ENCODE measurements around the gene KCNJ15.

Gene KCNJ15

DNA sequence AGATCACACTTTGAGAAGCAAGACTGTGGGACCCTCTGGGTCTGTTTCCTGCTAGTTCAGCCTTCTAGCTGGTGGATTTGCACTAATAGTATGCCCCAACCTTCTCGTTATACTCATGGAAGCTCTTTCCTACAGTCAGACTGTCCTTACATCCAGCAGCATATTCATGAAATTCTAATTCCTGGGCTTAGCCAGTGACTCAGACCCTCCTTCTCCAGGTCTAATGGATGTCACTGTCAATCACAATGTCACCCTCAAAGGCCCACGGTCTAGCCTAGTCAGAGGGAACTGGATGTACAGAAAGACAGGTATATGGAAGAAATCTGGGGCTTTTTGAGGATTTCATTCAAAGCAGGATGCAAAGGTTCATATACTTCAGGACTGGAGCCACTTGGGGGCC lies 72.4 kb downstream of the KCNJ15 start:
- DNase-seq, result no peak

DNA sequence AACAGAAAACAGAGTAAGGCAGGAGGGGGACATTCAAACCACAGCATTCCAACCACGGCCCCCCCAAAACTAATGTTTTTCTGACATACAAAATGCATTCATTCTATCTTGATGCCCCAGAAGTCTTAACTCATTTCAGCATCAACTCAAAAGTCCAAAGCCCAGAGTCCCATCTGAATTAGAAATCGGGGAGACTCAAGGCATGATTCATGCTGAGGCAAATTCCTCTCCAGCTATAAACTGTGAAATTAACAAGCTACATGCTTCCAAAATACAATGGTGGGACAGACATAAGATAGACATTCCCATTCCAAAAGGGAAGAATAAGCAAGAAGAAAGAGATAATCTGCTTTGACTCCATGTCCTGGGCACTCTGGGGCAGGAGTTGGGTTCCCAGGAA lies 73.9 kb downstream of the KCNJ15 start:
- DNase-seq, result no peak

DNA sequence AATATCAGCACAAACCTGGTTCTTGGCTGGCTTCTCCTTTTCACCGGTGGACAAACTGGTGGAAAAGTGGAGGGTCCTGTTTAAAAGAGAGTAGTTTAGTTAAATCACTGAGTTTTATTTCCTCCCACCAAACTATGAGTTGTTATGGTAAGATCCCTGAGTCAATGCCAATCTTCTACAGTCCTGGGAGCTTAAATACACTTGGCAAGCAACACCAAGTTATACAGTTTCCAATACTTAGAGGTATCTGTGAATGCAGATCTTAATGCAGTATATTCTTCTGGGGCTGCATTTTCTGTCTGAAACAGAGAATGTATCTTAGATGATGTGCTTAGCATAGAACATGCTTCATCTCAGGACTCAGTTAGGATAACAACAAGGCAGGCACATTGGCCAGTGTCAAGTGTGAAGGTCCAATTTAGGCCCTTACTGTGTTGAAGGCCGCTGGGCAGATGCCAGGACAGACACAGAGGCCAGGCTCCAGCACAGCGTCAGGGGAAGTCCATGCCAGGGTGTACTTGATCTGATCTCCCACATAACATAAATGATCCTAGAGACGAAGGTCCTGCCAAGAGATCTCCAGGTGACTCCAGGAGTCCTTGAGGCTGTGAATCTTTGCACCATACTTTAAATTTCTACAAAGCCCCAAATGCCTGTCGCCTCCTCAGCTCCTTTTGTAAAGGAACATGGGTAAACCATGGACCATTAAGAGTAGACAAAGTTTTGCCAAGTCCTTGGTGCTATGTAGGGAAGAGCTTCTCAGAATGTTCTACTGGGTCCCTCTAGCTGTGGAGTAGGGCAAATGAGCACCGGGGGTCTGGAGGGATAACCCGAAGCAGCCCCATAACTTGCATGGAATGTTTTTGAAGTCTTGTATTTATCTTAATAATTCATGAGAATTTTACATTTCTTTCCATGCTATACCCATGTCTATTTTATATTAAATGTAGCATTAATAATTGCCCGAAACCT lies 76.8 kb downstream of the KCNJ15 start:
- DNase-seq, result no peak

DNA sequence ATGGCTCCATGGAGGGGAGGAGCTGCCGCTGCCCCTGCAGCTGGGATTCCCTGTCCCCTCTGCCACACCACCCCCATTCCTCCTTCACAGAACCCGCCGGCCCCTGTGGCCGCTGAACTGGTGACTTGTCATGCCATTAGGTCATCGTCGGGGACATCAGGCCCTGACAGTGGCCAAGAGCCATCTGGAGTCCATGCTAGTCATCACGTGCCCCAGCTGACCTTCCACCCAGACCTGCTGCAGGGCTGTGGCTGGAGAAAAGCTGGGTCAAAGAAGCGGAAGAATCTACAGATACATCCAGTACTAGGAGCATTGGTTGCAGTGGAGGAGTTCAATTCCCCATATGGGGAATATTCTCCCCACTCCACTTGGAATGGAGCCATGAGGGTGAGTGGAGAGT lies 78.1 kb downstream of the KCNJ15 start:
- DNase-seq, result no peak

DNA sequence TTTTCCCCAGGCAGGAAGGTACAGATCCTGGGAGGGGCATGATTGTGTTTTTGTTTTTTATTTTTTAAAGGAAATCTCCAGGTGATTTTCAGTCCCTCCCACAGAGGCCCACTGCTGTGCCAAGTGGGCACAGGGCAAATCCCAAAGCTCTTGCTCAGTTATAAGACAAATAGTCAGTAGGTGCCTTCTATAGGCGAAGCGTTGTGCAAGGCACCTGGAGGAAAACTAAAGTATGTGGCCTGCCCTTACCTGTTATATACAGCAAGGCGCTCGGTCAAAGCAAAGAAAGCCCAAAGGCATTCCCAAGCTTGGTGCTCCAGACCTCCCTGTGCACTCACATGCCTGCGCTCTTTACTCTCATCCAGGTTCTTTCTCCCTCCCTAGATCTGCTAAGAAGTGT lies 81.0 kb downstream of the KCNJ15 start:
- DNase-seq, result no peak

DNA sequence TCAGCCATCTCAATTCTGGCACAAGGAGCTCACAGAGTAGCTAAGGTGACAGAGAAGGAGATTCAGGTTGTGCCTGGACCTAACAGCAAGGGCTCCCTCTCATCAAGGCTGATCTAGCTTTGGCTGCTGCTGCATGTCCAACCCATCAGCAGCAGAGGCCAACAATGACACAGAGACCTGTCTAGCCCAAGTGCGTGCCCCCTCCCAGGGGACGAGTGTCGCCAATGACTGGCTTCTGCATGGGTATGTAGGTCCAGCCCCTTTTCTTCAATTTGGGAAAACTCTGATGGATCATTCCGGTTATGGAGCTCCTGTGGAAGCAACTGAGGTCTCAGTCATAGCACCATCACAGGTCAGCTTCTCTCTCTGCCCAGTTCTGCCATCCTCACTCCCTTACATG lies 83.3 kb downstream of the KCNJ15 start:
- DNase-seq, result no peak

DNA sequence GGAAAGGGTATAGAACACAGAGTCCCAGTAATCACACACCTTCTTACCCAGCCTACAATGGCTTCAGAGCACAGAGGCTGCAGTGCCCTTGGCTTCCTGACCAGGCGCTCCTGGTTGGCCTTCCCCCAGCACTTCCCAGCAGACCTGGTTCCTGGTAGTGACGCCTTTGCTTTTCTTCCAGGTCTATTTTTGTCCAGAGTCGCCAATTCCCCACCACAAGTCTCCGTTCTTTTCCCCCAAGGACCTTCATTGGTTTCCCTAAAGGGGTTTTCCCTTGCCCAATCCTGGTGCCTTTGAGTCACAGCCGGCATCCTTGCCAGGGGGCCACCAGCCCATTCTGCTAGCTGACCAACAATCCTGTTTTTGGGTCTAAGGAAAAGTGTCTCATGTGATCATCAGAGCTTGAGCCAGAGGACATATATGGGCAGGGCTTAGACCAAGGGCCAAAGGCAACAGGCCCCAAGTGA lies 84.8 kb downstream of the KCNJ15 start:
- no peak for DNase-seq

DNA sequence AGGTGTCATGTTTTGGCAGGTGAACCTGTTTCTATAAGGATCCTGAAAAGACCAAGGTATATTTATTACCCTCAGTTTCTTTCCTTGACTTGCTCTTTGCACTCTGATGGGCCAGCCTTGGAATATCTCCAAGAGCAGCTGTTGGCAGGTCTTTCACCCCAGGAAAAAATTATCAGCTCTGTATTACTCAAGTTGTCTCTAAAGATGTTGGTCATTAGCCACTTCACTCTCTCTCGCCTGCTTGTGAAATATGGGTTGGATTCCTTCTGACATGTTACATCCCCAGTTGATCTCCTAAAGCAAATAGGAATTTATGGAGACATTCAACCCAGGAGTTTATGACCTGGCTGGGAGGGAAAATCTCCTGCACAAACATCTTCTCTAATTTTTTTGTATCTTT lies 85.9 kb downstream of the KCNJ15 start:
- no peak for DNase-seq

DNA sequence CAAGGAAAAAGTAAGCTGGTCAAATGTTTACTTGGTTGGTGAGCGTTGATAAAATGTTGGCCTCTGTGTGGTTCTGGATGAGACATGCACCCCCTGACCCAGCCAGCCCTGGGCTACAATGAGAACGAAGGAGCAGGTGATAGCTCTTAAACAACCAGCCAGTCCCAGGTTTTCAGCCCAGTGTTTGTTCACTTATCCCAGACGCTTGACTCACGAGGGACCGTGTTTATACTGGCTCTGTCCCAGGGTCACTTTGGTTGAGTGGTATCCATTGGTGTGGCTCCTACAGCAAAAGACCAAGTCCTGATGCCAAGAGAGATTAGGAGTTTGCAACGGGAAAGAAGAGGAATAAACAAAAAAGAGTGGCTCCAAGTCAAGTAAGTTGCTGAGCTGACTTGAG lies 86.9 kb downstream of the KCNJ15 start:
- no peak for DNase-seq

DNA sequence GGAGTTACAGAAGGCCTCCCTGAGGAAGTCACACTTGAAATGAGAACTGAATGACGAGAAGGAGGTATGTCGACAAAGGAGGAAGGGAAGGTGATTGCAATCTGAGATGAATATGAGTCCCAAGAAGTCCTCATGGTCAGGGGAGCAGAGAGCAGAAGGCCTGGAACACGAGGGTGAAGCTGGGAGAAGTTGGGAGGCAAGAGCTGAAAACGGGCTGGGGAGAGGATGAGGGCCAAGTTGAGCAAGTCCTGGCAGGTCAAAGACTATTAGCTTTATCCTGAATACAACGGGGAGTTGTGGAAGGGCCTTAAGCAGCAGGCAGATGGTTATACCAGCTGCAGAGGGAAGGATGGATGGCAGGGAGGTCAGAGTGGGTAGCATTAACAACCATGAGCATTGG lies 89.5 kb downstream of the KCNJ15 start:
- DNase-seq, result no peak

DNA sequence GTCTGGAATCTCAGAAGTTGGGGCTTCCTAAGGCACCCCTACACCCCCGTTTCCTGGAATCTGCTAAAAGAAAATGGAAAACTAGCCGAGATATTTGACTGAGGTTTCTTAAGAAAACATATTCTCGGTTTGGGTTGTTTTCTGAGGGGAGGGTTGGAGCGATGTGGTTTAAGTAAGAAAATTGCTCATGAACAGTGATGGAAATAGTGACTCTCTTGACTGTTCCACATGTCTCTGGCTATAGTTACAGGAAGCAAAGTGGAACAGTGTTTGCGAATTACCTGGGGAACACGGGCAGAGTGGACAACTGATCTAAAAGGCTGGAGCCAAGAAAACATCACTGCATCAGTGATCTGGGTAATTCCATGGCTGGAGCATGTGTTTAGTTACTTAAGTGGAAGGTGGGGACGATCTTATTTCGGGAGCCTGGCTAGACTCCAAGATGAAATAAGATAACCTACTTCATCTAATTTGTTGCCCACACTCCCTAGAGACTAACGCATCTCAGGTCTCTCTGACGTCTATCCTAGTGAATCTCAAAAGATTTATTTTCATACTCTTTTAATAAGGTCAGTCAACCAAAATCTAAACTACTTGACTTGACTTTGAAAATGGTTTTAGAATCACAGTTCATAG lies 92.4 kb downstream of the KCNJ15 start:
- no peak for DNase-seq

DNA sequence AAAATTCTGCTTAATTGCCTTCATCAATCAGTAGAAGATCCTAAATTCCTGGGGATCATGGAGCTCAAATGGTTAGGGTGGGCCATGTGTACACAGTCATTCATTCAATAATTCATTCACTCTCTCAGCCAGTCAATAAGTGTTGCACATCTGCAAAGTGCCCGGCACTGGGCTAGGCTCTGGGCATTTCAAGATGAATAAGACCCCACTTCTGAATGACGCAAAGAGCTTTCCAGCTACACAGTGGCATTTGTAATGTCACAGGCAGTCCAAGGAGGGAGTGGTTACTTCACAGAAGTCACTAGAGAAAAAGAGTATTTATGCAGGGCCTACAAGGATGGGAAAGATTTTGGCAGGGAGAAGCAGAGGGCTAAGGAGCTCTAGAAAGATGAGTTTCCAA lies 93.2 kb downstream of the KCNJ15 start:
- no peak for DNase-seq

DNA sequence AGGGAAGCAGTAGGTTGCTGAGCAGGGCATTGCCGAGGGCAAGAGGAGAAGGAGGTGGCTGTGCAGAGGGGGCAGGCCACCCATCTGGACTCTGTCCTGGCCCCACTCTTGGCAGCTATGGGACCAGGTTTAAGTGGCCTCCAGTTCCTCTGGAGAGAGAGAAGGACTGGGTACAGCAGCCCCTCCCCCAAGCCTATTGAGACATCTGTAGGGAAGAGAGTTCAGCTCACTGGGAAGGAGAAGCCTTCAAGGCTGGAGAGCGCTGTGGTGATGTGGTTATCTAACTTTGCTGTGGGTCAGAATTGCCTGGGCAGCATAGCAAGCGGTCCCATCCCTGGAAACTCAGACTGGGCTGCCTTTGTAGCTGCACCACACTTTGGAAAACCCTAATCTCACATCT lies 93.9 kb downstream of the KCNJ15 start:
- no peak for DNase-seq

DNA sequence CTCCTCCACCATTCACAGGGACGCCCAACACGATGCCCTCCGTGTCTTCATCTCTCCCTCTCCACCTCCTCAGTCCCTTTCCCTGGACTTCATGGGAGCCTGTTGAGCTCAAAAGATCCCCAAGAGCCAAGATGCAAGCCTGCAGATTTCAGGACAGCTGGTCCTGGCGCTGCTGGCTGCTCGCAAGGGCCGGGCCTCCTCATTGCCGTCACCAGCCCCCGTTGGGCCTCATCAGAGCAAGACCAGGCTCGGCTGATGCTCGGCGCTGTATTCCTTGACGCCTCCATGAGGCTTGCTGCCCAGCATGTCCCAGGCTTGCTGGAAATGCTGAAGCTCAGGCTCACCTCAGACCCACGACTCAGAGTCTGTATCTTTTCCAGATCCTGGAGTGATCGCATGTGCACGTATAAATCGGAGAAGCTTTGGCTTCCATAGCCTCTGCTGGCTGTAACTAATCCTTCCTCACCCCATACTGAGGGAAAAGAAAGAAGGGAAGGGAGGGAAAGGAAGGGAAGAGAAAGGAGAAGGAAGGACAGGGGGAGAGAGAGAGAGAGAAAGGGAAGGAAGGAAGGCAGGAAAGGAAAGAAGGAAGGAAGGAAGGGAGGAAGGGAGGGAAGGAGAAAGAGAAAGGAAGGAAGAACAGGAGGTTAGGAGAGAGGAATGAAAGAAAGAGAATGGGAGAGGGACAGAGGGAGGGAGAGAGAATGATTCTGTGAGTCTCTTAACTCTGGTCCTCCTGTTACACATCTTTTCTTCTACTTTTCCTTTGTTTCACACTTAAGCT lies 94.6 kb downstream of the KCNJ15 start:
- no peak for DNase-seq

DNA sequence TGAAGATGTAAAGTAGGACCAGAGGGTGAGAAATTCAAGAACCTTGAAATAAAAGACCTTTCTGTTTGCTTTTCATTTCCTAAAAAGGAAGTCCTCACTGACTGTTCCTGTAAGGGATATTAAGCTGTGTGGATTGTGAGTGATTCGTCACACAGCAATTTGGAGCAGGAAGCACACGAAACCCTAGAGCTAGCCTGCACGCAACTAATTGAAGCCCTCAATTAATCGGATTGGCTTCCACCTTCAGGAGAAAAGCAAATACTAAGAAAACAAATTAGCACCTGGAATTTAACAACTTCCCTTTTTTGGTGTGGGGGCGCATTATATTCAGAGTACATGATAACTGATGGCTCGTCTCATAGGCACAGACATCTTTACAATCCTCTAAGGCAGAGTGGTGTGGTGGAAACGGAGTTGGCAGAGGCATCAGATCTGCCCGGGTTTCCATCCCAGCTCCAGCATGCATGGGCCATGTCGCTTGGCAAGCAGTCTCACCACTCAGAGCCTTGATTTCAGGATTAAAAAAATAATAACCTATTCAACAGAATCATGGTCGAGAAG lies 95.2 kb downstream of the KCNJ15 start:
- DNase-seq, result no peak

DNA sequence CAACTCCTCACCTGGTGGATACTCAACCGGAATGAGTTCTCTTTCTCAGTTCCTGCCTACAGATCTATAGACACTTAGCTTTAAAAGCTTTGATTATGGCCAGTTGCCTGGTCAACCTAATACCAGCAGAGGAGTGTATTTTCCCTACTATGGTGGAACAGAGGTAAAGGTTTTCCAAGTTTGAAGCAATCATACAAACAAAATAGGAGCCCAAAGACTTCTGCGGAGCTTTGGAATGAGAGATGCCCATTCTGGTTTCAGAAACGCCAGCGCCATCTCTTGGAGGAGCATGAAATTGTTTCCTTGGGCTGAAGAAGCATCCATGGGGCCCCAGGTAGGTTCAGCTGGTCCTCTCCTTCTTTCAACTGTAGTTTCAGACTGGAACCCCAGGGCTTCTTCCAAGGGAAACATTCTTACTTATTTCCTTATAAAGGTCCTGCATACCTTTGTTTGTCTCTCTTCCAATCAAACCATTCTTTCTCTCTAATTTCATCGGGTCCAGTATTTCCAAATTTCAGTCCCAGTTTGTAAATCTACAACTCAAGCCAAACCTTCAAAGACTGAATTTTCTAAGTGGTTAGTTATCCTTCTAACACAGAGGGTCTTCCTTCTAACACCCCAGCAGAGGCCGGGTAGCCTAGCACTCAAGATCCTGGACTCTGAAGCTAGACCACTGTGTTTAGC lies 95.9 kb downstream of the KCNJ15 start:
- peak; percentile 17 for DNase-seq

DNA sequence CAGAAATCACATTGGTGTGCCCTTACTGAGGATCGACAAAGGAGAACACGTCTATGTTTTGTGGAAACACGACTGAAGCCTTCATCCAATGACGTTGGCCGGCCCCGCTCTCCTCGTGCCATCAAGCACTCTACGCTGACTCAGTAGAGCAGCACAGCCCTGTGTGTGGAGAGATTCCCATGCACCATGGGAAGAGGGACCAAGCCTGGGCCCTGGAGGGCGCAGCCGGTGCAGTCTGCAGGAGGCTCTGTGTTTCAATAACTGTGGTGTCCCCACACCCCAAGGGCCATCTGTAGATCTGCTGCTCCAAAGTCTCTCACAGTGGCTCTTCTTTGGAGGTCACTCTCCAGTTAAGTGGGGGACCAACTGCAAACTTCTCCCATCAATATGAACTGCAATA lies 97.4 kb downstream of the KCNJ15 start:
- no peak for DNase-seq

DNA sequence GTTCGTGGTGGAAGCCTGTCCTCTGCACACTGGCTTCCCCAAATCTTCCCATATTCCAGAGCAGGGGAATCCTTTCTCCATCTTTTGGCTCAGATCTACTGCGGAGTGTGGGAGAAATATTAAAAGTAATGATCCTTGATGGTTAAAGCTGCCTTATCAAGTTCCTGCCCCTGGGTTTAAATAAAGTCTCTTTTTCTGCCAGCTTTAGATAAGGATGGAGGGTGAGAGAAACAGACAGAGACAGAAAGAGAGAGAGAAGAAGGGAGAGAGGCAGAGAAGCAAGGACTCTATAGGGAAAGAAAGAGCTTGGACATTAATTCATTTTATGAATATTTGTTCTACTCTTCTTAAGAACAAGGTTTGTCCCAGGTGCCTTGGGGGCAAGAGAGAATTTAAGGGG lies 98.0 kb downstream of the KCNJ15 start:
- DNase-seq, result no peak

DNA sequence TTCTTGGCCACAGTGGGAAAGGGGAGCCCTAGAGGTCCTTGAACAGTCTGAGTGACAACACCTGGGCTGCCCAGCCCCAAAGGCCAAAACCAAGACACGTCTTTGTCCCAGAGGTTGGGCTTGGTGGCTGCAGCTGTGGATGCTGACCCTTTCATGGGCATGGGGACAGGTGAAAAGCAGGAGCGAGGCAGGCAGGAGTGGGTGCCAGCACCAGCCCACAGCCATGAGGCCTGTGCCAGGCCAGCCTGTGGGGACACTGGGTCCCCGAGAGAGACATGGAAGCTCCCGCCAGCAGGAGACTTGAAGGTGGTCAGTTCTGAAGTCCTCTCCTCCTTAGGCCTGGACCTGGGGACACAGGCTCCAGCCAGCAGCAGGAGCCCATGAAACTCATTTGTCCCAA lies 98.6 kb downstream of the KCNJ15 start:
- DNase-seq, result no peak

DNA sequence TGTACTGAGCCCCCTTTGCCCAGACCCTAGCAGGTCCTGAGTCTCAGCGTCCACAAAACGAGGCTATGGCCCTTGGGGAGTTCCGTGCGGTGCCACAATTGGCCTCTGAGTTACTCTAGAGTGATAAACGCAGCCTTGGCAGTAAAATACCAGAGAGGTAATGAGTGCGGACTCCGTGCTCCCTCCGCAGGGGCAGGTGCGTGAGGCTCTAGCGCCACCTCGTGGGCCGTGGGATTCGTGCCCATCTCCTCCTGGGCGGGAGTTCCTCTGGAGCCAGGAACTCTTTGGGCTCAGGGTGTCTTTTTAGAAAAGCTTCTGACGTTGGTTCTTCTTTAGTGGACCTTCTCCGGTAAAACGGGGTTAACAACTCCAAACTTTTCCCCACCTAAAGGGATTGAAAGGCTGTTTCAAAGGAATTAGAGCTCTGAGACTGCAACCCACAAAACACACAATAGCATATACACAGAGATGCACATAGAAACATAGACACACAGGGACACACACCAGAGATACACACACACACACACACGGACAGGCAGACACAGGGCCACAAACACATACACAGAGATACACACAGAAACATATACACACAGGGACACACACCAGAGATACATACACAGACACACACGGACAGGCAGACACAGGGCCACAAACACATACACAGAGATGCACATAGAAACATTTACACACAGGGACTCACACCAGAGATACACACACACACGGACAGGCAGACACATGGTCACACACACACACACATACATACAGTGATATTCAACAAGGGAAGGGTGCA lies 99.4 kb downstream of the KCNJ15 start:
- peak; percentile 75 for DNase-seq
